GM20431 (cell line): ENCODE results near the gene ZSWIM6.

ENCODE experiments used
- in situ Hi-C: fragments of 300-500 bp; cut with MseI, MboI; formaldehyde crosslinking; loops from one replicate; pipeline ENCODE4 v1.15.0; 2020; ENCODE audit warnings: low sequenced_read_pairs; ENCODE audit not compliant: unreplicated experiment

Gene ZSWIM6

DNA sequence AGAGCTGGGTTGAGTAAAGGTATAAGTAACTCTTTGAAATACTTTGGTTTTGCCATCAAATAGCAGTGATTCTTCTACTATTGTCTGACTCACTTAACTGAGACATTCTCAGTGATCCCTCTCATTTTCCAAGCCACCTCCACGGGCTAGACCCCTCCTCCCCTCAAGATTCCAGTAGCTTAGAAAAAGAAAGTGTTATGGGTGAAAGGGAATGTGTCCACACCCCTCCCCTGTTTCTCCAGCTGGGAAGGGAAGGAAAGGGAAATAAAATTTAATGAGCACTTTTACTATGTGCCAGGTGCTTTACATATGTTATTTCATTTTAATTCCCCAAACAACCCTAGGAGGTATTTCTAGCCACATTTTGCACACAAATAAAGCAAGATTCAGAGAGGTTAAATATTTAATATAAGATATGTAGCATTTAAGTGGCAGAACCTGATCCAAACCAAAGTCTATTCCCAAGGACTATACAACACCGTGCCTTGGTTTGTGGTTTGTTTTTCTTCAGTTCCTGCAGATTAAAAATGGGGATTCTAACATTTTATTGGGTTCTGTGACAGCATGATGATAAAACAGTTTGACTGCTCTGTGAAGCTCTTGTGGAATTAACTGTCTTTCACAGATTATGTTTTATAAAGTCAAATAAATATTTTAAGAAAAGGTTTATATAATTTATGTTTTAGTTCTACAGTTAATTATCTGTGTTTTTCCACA, 135.9 kb downstream of the ZSWIM6 start:
- in situ Hi-C loops = no loop called here

DNA sequence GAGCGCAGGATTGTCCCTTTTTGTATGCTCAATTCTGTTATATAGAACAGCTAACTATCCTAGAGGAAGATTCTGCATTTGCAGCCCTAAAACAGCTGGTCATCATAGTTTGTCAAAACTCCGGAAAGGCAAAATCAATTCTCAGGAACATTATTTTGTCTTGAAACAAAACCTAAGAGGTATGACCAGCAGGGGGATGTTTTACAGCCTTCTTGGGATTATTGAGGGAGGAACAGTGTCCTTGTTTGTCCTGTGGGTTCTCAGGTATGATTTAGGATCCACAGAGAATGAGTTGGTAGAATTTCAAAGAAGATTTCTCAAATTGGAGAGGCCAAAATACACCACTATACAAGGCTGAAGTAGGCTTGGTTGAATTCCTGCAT, 136.4 kb downstream of the ZSWIM6 start:
- in situ Hi-C loops = no loop called here

DNA sequence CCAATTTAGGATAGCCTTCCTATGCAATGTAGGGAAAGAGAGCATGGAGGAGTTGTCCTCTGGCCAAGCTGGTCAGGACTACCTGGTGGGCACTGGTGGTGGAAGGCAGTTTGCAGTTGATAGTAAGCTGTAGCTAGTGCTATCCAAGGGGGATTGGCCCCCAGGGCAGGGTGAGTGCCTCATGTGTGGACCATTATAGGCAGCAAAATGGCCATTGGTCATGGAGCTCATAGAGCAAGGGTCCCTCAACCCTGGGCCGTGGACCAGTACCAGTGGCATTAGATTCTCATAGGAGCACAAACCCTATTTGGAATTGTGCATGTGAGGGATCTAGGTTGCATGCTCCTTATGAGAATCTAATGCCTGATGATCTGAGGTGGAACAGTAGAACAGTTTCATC, 139.3 kb downstream of the ZSWIM6 start:
- in situ Hi-C loops = no loop called here

DNA sequence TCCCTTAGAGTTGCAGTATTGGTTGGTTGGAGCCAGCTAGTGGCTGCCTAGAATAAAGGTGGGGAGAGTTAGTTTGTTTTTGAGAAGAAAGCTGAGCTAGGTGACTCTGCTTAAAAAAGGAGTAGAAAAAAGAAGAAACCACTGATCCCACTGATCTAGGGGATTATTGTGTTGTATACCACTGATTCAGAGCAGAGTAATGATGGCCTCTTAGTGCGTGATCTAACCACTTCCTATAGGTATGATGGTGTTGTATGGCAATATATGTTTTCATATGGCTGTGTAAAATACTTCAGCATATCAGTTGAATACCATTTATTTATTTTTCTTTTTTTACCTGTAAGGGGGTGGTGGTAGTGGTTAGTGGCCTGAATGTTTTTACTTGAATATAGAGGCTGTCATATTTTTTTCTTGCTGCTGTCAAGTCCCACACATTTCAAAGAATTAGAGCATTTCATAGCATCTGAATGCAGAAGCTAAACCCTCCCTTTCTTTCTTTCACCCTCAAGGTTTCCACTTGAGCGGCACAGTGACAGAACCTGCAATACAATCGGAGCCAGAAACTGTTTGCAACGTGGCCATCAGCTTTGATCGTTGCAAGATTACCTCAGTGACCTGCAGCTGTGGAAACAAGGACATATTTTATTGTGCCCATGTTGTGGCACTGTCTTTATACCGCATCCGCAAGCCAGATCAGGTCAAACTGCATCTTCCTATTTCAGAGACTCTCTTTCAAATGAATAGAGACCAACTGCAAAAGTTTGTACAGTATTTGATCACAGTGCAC, 140.3 kb downstream of the ZSWIM6 start:
- in situ Hi-C loops = no loop called here

DNA sequence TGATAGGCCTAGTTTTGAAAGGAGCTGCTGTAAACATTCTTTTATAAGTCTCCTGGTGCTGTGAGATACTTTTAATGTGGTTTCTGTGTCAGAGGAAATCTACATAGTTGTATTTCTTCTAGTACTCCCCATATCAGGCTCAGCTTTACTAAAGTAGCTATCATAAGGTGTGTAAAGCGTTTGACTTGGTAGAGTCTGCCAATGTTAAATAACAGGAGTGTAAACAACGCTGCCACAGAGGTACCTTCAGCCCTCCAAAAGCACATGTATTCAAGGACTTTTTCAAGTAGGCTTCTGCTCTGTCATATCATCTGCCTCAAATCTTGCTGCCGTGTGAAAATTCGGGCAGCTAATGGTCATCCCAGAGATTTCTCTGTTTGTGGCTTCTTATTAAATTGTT, 142.7 kb downstream of the ZSWIM6 start:
- in situ Hi-C loops = no loop called here

DNA sequence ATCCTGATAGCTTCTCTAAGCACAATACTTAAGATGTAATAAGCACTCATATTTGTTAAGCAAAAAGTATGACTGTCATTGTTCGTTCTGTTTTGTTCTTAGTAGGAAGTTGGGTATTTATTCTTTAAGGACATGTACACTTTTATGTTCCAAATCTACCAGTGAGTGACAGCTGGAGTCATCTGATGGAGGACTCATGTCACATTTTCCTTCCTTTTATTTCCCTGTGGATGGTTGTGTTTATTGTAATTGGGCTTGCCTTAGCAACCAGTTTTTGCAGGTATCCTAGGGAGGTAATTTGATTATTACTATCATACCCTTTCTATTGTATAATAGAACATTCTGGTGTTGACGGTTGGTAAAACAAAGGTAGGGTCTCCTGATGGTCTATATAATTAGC, 145.7 kb downstream of the ZSWIM6 start:
- in situ Hi-C loops = no loop called here

DNA sequence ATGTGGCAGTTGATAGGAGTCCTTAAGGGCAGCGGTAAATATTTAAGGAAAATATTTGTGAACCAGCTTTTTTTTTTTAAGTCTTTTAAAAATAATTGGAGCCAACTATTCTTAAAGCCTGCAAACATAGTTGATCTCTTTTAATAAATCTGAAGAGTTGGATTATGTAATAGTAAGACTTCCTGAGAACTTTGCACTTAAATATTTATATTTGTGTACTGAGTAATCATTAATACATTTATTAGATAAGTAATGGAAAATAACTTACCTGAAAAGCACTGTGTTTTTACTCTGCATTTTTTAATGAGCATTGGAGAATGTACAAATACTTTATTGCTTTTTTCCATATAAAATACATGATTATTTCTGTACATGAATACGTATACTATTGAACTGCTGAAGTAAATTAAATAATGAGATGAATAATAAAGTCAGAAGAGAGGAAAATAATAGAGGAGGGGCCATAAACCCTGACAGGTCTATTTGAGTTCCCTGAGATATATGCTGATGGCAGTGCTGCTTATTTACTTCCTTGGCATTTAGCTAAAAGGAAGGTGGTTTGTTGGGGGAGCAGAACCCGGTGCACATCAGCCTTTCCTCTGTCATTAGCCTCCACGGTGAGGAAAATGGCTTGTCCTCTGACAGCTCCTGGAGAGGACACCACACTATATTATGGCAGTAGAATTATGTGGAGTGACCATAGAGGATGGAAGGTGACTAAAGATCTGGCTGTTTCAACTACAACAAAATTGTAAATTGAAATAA, 148.0 kb downstream of the ZSWIM6 start:
- in situ Hi-C loops = no loop called here

DNA sequence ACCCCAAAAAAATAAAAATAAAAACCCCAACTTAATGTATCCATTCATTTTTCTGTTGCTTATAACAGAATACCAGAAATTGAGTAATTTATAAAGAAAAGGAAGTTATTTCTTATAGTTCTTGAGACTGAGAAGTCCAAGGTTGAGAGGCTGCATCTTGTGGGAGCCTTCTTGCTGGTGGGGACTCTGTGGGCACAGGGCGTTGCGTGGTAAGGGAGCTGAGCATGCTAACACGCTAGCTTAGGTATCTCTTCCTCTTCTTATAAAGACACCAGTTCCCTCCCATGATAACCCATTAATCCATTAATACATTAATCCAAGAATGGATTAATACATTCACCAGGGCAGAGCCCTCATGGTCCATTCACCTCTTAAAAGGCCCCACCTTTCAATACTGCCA, 150.9 kb downstream of the ZSWIM6 start:
- in situ Hi-C loops = no loop called here

DNA sequence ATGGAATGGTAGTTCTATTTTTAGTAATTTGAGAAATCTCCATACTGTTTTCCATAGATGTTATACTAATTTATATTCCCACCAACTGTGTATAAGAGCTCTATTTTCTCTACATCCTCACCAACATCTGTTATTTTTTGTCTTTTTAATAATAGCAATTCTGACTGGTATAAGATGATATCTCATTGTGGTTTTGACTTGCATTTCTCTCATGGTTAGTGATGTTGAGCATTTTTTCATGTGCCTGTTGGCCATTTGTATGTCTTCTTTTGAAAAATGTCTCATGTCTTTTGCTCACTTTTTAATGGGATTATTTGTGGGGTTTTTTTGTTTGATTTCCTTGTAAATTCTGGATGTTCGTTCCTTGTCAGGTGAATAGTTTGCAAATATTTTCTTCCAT, 154.4 kb downstream of the ZSWIM6 start:
- in situ Hi-C loops = no loop called here

DNA sequence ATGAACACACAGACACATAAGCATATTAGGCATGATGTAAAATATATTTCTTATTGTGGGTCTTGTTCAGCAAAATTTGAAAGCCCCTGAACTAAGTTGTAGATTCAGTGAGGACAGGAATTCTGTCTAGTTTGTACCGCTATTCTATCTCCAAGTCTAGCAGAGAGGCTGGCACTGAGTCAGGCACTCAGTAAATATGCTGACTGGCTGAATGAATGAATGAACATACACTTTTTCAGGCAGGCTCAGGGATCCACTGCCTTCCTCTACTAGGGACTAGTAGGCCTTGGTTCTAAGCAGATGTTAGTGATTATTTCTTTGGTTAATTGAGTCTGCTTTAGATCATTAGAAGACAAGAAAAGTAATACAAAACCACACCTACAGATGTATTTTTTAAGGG, 157.5 kb downstream of the ZSWIM6 start:
- in situ Hi-C loops = no loop called here

DNA sequence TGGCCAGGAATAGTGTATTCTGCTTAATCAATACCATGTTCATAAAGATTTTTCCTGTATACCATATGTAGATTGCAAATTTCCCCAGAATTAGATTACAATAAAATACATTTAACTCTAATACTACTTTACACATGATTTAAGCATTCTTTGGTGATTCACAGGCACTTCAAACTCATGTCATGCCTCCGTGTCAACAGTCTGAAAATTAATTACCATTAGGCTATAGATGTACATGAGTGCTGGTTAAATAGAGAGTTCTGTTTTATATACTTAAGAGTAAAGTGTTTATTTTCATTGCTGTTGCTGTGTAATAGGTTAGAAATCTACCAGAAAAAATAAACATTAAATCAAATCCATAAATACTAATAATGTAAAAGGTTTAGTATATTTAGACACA, 159.8 kb downstream of the ZSWIM6 start:
- in situ Hi-C loops = no loop called here

DNA sequence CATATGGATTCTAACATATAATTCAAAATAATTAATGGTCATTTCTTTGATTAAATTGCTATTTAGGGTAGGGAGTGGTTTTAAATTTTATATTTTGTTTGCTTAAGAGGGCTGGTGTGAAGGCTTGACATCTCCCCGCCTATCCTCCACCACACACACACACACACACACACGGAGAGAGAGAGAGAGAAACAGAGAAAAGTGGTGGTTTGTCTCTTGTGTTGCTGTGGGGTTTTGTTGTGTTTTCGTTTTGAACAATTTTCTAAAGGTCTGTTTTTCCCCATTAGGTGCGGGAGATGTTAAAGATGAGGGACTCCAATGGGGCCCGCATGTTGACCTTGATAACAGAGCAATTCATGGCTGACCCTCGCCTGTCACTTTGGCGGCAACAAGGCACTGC, 161.9 kb downstream of the ZSWIM6 start:
- in situ Hi-C loops = no loop called here

DNA sequence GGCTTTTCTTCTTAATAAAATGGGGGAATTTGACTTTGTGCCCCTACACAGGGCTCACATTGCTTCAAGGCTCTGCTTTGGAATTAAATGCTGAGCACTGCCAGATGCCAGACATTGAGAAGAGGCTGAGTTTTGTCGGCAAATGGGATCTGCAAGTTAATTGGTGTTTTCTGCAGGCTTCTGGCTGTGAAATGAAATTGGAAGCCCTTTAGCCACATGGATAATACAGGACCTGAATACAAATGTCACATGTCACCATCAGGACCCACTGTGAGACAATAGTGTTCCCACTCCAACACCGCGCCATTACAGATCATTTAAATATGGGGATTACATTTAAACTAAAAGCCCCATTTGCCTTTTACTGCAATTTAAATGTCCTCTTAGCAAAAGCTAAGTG, 164.4 kb downstream of the ZSWIM6 start:
- in situ Hi-C loops = no loop called here

DNA sequence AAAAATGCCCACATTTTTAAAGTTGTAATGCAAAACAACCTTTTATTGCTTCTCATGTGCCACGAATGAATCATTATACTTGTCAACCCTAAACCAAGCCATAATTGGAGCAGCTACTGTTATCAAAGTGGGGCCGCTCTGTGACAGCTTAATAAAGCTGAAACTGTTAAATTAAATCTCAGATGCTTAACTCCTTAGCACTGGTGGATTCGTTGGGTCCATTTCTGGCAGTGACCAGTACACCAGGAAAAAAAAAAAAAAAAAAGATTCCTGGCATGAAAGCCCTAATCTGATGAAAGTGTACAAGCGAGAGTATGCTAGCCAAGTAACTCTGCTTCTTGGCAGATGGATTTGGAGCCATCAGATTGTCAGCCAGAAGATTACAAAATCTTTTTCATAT, 164.8 kb downstream of the ZSWIM6 start:
- in situ Hi-C loops = no loop called here

DNA sequence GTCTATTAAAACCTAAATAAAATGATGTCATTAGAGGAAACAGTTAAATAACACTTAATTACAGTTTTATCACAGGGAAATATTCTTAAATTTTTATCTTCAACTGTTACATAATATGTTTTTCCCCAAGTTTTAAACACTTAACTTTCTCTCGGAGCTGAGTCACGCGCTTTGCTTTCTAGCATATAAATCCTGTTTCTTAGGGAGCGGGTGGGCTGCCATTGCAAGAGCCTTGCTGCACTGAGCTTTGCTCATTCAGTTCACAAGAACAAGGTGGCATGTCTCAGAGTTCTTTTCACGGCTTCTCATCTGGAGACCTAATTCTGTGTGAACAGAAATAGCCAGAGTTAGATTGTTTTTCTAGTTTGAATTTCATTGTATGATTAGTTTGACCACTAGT, 166.1 kb downstream of the ZSWIM6 start:
- in situ Hi-C loops = no loop called here

DNA sequence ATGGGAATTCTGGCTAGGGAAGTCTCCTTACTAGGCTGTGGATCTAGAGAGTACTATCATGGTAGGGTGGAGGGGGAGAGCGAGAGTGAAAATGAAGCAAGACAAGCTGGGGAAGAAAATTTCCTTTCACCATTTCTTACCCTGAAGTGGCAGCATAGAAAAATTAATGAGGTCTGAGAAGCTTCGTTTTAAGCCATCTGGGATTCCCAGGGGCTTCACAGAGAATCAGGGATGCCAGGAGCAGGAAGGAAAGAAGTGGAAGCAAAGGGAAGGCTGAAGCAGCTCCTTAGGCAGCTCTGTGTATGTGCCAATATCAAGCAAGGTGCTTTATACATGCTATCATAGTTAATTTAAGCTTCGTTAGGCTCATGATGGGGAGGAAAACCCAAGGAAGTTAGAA, 169.9 kb downstream of the ZSWIM6 start:
- in situ Hi-C loops = no loop called here

DNA sequence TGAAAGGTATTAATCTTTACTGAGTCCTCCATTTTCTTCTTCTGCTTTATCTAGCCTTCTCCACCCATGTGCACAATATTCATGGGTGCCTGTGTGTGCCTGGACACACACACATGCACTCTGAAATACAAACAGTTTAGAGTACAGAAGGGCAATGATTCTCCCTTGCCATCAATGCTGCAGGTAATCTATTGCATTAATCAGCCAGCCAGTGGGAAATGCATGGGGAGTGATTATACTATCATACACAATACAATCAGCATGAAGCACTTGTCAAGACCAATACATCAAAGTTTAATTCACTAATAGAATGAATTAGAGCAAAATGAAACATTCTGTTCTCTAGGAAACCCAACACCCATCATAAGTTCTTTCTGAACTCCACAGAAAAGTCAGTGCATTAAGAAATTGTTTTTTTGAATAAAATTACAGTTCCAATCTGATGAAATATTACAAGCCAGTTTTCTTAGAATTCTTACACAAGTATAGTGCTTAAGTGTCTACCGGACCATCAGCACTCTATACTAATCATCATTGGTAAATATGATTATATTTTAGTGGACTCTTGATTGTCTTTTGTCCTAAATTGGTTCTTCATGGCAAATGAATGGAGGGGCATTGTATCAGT, 172.2 kb downstream of the ZSWIM6 start:
- in situ Hi-C loops = no loop called here

DNA sequence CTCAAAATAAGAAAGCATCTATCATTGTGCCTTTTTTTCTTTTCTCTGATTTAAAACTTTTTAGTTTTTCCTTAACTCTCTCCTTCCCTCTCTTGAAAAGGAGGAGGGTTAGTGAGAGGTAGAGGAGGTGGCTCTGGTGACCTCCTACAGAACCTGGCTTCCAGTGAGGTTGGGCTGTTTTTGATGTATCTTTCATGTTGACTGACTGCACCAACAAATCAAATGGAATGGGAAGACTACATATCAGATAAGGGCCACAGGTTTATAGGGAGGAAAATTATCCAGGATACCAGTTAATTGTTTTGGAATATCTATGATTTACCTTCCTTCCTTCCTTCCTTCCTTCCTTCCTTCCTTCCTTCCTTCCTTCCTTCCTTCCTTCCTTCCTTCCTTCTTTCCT, 173.2 kb downstream of the ZSWIM6 start:
- in situ Hi-C loops = no loop called here

DNA sequence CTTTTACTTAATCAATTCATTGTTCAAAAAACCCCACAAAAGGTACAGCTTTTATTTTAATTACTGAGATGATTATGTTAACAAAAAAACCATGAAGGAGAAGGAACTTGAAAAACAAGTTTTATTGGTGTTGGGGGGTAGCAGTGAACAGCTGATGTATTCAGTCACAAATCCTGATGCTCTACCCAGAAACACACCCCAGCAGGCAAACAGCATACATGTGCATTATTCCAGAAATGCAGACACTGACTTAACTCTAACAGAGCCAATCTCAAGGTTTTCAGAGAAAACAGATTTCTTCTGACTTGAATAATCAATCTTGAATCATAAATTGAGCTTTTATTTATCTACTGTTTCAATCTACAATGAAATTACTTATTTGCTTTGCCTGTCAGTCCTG, 175.2 kb downstream of the ZSWIM6 start:
- in situ Hi-C loops = no loop called here

DNA sequence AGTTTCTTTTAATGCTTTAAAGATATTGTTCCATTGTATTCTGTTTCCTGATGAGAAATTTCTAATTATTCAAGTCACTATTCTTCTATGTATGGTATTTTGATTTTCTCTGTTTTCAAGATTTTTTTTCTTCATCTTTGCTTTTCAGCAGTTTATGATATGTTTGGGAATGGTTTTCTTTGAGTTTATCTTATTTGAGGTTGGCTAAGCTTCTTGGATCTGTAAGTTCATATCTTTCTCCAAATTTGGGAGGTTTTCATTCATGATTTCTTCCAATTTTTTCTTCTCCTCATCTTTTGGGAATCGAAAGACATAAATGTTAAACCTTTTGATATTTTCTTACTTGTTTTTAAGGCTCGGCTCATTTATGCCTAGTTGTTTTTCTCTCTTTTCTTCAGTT, 184.9 kb downstream of the ZSWIM6 start:
- in situ Hi-C loops = no loop called here
